ENCODE results near the gene ADAM22.

DNA sequence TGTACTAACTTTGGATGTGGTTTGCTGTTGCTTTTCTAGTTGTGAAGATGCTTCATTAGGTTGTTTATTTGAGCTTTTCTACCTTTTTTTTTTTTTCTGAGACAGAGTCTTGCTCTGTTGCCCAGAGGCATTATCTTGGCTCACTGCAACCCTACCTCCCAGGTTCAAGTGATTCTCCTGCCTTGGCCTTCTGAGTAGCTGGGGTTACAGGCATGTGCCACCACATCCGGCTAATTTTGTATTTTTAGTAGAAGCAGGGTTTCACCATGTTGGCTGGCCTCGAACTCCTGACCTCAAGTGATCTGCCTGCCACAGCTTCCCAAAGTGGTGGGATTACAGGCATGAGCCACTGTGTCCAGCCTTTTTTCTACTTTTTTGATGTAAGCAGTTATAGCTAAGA is 93.7 kb downstream of the ADAM22 start:
- TF ChIP-seq, protein P1, sequence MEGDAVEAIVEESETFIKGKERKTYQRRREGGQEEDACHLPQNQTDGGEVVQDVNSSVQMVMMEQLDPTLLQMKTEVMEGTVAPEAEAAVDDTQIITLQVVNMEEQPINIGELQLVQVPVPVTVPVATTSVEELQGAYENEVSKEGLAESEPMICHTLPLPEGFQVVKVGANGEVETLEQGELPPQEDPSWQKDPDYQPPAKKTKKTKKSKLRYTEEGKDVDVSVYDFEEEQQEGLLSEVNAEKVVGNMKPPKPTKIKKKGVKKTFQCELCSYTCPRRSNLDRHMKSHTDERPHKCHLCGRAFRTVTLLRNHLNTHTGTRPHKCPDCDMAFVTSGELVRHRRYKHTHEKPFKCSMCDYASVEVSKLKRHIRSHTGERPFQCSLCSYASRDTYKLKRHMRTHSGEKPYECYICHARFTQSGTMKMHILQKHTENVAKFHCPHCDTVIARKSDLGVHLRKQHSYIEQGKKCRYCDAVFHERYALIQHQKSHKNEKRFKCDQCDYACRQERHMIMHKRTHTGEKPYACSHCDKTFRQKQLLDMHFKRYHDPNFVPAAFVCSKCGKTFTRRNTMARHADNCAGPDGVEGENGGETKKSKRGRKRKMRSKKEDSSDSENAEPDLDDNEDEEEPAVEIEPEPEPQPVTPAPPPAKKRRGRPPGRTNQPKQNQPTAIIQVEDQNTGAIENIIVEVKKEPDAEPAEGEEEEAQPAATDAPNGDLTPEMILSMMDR (IDR thresholded peaks at IDR 0.05): no peak
- TF ChIP-seq POLR2A (IDR thresholded peaks at IDR 0.05): no peak
